HEK293 (cell line): ENCODE results near the gene BATF2.

Experiments
- CTCF ChIA-PET: fragments of 350-600 bp; formaldehyde crosslinking; extraction: SDS; loops from one replicate; lab custom pipeline; 2021; ENCODE audit warnings: antibody characterized with exemption; lab: Yijun Ruan, JAX
- POLR2A ChIA-PET: fragments of 300-600 bp; formaldehyde crosslinking; extraction: SDS; loops from one replicate; lab custom pipeline; 2020; ENCODE audit warnings: antibody characterized with exemption, inconsistent platforms; lab: Yijun Ruan, JAX
- H3K27ac ChIP-seq: fragments of 200-500 bp; sonication (Bioruptor generic); 2 replicates; pipeline ENCODE4 v1.5.1; 2014; ENCODE audit warnings: low read depth, low read length, control low read depth, inconsistent platforms; ENCODE audit errors: extremely low read depth
- H3K36me3 ChIP-seq, 2 experiments: fragments of 200-500 bp in 1 of 2; sonication (Bioruptor generic) in 1 of 2; 1 replicate in 1 of 2; 2 replicates in 1 of 2; pipeline ENCODE4 v1.5.1; 2014 to 2017; ENCODE audit warnings: inconsistent platforms in 2 of 2, low read length in 2 of 2; ENCODE audit not compliant: control insufficient read depth in 2 of 2, insufficient read depth in 1 of 2
- H3K4me1 ChIP-seq: fragments of 200-500 bp; sonication (Bioruptor generic); 2 replicates; pipeline ENCODE4 v1.5.1; 2014; ENCODE audit warnings: mild to moderate bottlenecking, low read length, inconsistent platforms; ENCODE audit not compliant: control insufficient read depth, insufficient read depth
- H3K4me3 ChIP-seq: 2 replicates; pipeline ENCODE4 v1.5.1; 2011; ENCODE audit warnings: low read depth, mild to moderate bottlenecking, control low read depth, low read length, moderate library complexity
- H3K9me3 ChIP-seq: fragments of 200-500 bp; sonication (Bioruptor generic); 2 replicates; pipeline ENCODE4 v1.5.1; 2014; ENCODE audit warnings: low read depth, low read length, inconsistent platforms; ENCODE audit not compliant: control insufficient read depth, insufficient read depth
- EGR2 ChIP-seq: fragments of 450-650 bp; formaldehyde crosslinking; IDR thresholded peaks from 2 replicates; pipeline ENCODE4 v1.5.1; 2016; ENCODE audit warnings: low read depth, missing biosample characterization, missing genetic modification characterization
- FEZF1 ChIP-seq: fragments of 450-650 bp; formaldehyde crosslinking; IDR thresholded peaks from 2 replicates; pipeline ENCODE4 v1.5.1; 2016; ENCODE audit warnings: missing biosample characterization, missing genetic modification characterization
- GLIS1 ChIP-seq: fragments of 450-650 bp; formaldehyde crosslinking; IDR thresholded peaks from 2 replicates; pipeline ENCODE4 v1.5.1; 2016; ENCODE audit warnings: missing biosample characterization, missing genetic modification characterization
- HOXD13 ChIP-seq: sonication (generic); formaldehyde crosslinking; IDR thresholded peaks from 2 replicates; pipeline ENCODE4 v1.8.0; 2022; ENCODE audit warnings: missing genetic modification reagents, borderline replicate concordance
- IKZF3 ChIP-seq: fragments of 450-650 bp; IDR thresholded peaks from 2 replicates; pipeline ENCODE4 v1.5.0; 2018; ENCODE audit warnings: missing biosample characterization, mild to moderate bottlenecking, missing genetic modification characterization, moderate library complexity
- PBX3 ChIP-seq: sonication (generic); formaldehyde crosslinking; IDR thresholded peaks from 2 replicates; pipeline ENCODE4 v1.8.1; 2022; ENCODE audit warnings: mild to moderate bottlenecking, moderate library complexity, missing genetic modification reagents
- SETDB1 ChIP-seq: IDR thresholded peaks from one replicate; pipeline ENCODE4 v1.6.1; 2017; ENCODE audit warnings: mild to moderate bottlenecking, low read length, moderate library complexity, mixed read lengths; ENCODE audit not compliant: insufficient read length
- YY1 ChIP-seq: fragments of 450-650 bp; formaldehyde crosslinking; IDR thresholded peaks from 2 replicates; pipeline ENCODE4 v1.5.1; 2018; ENCODE audit warnings: missing biosample characterization, missing genetic modification characterization
- ZBTB26 ChIP-seq: fragments of 450-650 bp; formaldehyde crosslinking; optimal IDR thresholded peaks from 2 replicates; pipeline ENCODE3; 2016; ENCODE audit warnings: missing biosample characterization, mild to moderate bottlenecking, missing genetic modification characterization
- ZBTB44 ChIP-seq: fragments of 450-650 bp; IDR thresholded peaks from 2 replicates; pipeline ENCODE4 v1.5.1; 2018; ENCODE audit warnings: missing biosample characterization, mild to moderate bottlenecking, missing genetic modification characterization
- ZBTB7A ChIP-seq: fragments of 450-650 bp; formaldehyde crosslinking; IDR thresholded peaks from 2 replicates; pipeline ENCODE4 v1.5.1; 2016; ENCODE audit warnings: low read depth, missing biosample characterization, missing genetic modification characterization
- ZFP37 ChIP-seq: fragments of 450-650 bp; formaldehyde crosslinking; IDR thresholded peaks from 2 replicates; pipeline ENCODE4 v1.5.1; 2016; ENCODE audit warnings: missing biosample characterization, missing genetic modification characterization
- ZNF146 ChIP-seq: fragments of 450-650 bp; formaldehyde crosslinking; IDR thresholded peaks from 2 replicates; pipeline ENCODE4 v1.5.1; 2016; ENCODE audit warnings: missing biosample characterization, missing genetic modification characterization
- ZNF19 ChIP-seq: fragments of 450-650 bp; formaldehyde crosslinking; IDR thresholded peaks from 2 replicates; pipeline ENCODE4; 2016; ENCODE audit warnings: missing biosample characterization, missing genetic modification characterization, low read depth
- ZNF221 ChIP-seq: fragments of 450-650 bp; formaldehyde crosslinking; IDR thresholded peaks from 2 replicates; pipeline ENCODE4 v1.5.1; 2017; ENCODE audit warnings: missing biosample characterization, missing genetic modification characterization, borderline replicate concordance
- ZNF324 ChIP-seq: fragments of 450-650 bp; formaldehyde crosslinking; IDR thresholded peaks from 2 replicates; pipeline ENCODE4 v1.5.1; 2016; ENCODE audit warnings: missing biosample characterization, missing genetic modification characterization
- ZNF354C ChIP-seq: fragments of 450-650 bp; formaldehyde crosslinking; IDR thresholded peaks from 2 replicates; pipeline ENCODE4 v1.5.1; 2016; ENCODE audit warnings: missing biosample characterization, missing genetic modification characterization, low read depth, borderline replicate concordance
- ZNF544 ChIP-seq: fragments of 450-650 bp; formaldehyde crosslinking; IDR thresholded peaks from 2 replicates; pipeline ENCODE4 v1.5.0; 2017; ENCODE audit warnings: missing biosample characterization, missing genetic modification characterization
- ZNF548 ChIP-seq: fragments of 450-650 bp; formaldehyde crosslinking; IDR thresholded peaks from 2 replicates; pipeline ENCODE4 v1.5.1; 2016; ENCODE audit warnings: missing biosample characterization, missing genetic modification characterization
- ZNF585B ChIP-seq: fragments of 450-650 bp; formaldehyde crosslinking; IDR thresholded peaks from 2 replicates; pipeline ENCODE4 v1.5.1; 2016; ENCODE audit warnings: missing biosample characterization, missing genetic modification characterization
- ZNF621 ChIP-seq: fragments of 450-650 bp; formaldehyde crosslinking; IDR thresholded peaks from 2 replicates; pipeline ENCODE4 v1.5.1; 2017; ENCODE audit warnings: missing biosample characterization, missing genetic modification characterization
- ZNF626 ChIP-seq: fragments of 450-650 bp; sonication (Bioruptor Pico); formaldehyde crosslinking; IDR thresholded peaks from 2 replicates; pipeline ENCODE4 v1.5.1; 2018; ENCODE audit warnings: missing biosample characterization, missing genetic modification characterization, inconsistent platforms
- ZNF639 ChIP-seq: fragments of 450-650 bp; formaldehyde crosslinking; IDR thresholded peaks from 2 replicates; pipeline ENCODE4 v1.5.1; 2016; ENCODE audit warnings: missing biosample characterization, missing genetic modification characterization
- ZNF658 ChIP-seq: fragments of 450-650 bp; formaldehyde crosslinking; IDR thresholded peaks from 2 replicates; pipeline ENCODE4; 2016; ENCODE audit warnings: missing biosample characterization, missing genetic modification characterization

BATF2 gene

GRCh38 chr11:65021509-65021908 is 24.7 kb upstream of the BATF2 start (continued):
- no peak for TF ChIP-seq ZNF585B (tag by site-specific recombination)
- TF ChIP-seq ZNF324 (tag by site-specific recombination) = no peak
- no peak for TF ChIP-seq EGR2 (tag by site-specific recombination)
- no peak for TF ChIP-seq ZNF19 (tag by site-specific recombination)
- no peak for TF ChIP-seq ZBTB7A (tag by site-specific recombination)
- no peak for TF ChIP-seq ZBTB44 (tag by site-specific recombination)
- TF ChIP-seq ZNF544 (tag by site-specific recombination) = no peak
- TF ChIP-seq HOXD13 (CRISPR knock-in tag) = no peak
- no peak for TF ChIP-seq GLIS1 (tag by site-specific recombination)
- no peak for TF ChIP-seq ZNF548 (tag by site-specific recombination)
- no peak for TF ChIP-seq SETDB1
- no peak for TF ChIP-seq ZNF639 (tag by site-specific recombination)

- Histone ChIP-seq H3K27ac (no peak overlapping the region), H3K36me3 (peaks cover 0 to 54% of the 10 kb centered on the region in 2 experiments; a peak in 2 of 3 replicates), H3K4me1 (no peaks in the 10 kb centered on the region)
- POLR2A ChIA-PET = no interaction called here
- CTCF ChIA-PET = no interaction called here
- TF ChIP-seq PBX3 (CRISPR knock-in tag) (no peak), ZNF658 (tag by site-specific recombination) (no peak), FEZF1 (no peak), ZBTB26 (tag by site-specific recombination) (no peak), ZBTB44 (tag by site-specific recombination) (no peak), IKZF3 (tag by site-specific recombination) (no peak), ZNF146 (tag by site-specific recombination) (no peak), ZNF354C (tag by site-specific recombination) (no peak), YY1 (no peak), ZNF585B (tag by site-specific recombination) (no peak), ZNF621 (no peak), ZNF221 (no peak), ZNF19 (tag by site-specific recombination) (no peak), ZFP37 (tag by site-specific recombination) (no peak), ZNF626 (tag by site-specific recombination) (no peak)
- TF ChIP-seq, all 188 proteins: peak for 0
- no peak overlapping the region for H3K4me3 ChIP-seq
- no peaks in the 10 kb centered on the region for H3K9me3 ChIP-seq
Observed at GRCh38 chr11:65021003-65021402, 24.2 kb upstream of the BATF2 start.
